Suprapubic skin (tissue), 3 donors: ENCODE data around the gene CNTN6.

ENCODE experiments used
- CTCF ChIP-seq, 2 donors: fragments of 200-600 bp in 1 of 2; fragments of 450-650 bp in 1 of 2; sonication (generic) in 1 of 2; IDR thresholded peaks; one replicate each; pipeline ENCODE4 v1.5.1; 2016 to 2019; ENCODE audit warnings: antibody characterized with exemption in 2 of 2, mild to moderate bottlenecking in 1 of 2, moderate library complexity in 1 of 2
- EP300 ChIP-seq: sonication (generic); formaldehyde crosslinking; IDR thresholded peaks from one replicate; pipeline ENCODE4 v1.6.1; 2017; ENCODE audit warnings: antibody characterized with exemption

GRCh38 chr3:1448443-1448842 is 355.6 kb downstream of the CNTN6 start:
- TF ChIP-seq EP300 (no peak), CTCF (IDR thresholded peaks at IDR 0.05) (no peak)
